Activated gamma-delta T cell treated with anti-CD3 and anti-CD28 coated beads, Interleukin-2, amount 50 U/mL, for 16 hours (primary cell): Measurements from ENCODE around the gene OPN3.

Experiments
- DNase-seq: peaks from one replicate; pipeline ENCODE4 v3.0.0-alpha.2; 2020; ENCODE audit warnings: low read depth

The OPN3 gene

GRCh38 chr1:241645199-241645598 lies 5.0 kb upstream of the OPN3 start:
- no peak for DNase-seq

DNA sequence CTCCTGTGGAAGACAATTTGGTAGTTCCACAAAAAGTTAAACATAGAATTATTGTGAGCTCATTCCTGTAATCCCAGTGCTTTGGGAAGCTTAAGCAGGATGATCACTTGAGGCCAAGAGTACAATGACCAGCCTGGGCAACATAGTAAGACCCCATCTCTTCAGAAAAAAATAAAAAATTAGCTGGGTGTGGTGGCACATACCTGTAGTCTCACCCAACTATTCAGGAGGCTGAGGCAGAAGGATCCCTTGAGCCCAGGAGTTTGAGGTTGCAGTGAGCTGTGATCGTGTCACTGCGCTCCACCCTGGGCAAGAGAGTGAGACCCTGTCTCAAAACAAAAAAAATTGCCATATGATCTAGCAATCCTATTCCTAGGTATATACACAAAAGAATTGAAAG lies 4.1 kb upstream of the OPN3 start:
- no peak for DNase-seq

GRCh38 chr1:241642593-241642944 lies 2.4 kb upstream of the OPN3 start:
- no peak for DNase-seq

- no peak for DNase-seq
Measured at GRCh38 chr1:241641773-241642592, 1.8 kb upstream of the OPN3 start.

DNA sequence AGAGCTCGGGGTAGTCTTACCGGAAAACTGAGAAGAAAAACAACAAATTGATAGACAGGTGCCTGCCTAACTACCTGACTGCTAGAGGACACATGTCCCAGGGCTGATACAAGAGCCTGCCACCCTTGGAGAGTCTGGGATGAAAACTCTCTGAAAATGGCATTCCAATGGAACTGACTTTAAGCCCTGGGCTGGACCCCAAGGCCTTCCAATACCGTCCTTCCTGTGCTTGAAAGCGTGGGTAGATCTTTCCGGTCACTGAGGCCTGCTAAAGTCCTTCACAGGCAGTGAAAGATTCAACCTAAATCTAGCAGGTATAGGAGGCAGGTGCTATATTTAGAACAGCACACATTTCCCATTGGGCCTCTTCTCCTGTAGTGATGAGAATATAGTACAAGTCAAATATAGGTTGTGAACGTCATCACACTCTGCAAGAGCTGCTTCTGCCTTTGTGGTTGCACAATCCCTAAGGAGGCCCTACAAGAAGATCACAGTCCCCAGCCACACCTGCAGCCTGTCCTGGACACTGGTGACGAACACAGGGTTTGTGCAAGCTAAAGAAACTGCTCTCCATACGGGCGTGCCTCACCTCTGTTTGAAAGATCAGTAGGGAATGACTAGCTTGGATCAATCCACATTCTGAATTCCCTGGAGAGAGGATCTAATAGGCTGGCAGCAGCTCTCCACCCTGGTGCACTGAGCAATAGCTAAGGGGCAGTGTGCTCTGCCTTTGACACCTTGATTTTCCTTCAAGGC lies 876 bp upstream of the OPN3 start:
- no peak for DNase-seq

DNA sequence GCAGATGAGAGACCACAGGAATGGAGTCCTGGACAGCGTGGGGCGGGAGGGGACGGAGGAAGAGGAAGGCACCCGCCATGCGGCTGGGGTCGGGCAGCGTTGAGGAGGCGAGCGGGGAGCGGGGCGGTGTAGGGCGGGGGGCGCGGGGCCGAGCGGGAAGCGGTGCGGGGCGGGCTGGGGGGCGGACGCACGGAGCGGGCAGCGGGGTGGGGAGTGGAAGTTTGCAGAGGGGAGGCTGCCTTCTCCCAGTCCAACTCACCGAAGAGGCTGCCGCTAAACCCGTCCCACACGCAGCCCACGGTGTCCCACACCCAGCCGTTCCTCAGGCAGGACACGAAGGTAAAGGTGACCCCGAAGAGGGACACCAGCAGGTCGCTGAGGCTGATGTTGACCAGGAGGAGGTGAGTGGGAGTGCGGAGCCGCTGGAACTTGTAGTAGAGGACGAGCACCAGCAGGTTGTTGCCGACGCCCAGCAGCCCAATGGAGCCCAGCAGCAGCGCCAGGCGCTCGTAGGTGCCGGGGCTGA lies 483 bp downstream of the OPN3 start:
- peak; percentile 10 for DNase-seq

GRCh38 chr1:241638909-241639622 lies 1.1 kb downstream of the OPN3 start:
- no peak for DNase-seq

GRCh38 chr1:241638099-241638682 lies 2.0 kb downstream of the OPN3 start:
- no peak for DNase-seq

GRCh38 chr1:241637604-241638003 lies 2.6 kb downstream of the OPN3 start:
- no peak for DNase-seq

DNA sequence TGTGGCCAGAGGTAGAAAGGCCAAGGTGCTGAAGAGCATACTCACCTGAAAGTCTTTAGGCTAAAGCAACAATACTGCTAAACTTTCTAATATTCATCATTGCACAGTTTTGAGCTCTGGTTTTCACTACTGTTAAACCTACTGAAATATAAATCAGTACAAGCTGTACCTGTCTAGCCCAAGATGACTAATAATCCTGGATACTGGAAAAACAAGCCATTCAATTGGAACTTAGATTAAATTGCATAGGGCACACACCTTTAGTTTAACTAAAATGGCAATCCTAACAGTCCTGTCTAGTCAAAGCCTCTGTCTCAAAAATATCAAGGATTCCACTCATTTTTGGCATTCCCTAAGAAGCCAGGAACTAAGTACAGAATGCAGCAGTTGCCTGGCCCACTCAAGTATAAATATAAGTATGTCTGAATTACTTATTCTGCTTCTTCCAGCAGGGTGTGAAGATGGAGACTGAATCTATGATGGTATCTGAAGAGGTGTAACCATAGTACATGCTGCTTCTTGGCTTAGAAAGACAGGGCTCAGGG lies 3.1 kb downstream of the OPN3 start:
- no peak for DNase-seq

DNA sequence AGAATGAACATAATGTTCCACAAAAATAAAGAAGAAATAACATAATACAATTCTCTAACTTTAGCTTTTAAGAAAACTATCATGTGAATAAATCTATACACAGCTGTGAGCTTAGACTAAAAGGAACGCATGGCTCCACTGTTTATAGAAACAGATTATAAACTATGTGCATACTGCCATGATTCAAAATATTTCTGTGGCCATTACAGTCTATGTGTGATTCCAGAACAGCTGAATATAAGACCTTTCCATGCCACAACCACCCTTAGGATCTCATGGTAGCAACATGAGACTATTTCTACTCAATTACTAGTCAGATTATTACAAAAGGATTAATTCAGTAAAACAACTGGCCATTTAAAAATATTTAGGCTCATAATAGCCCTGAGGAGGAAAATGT lies 3.9 kb downstream of the OPN3 start:
- DNase-seq, result no peak

GRCh38 chr1:241635556-241636152 lies 4.5 kb downstream of the OPN3 start:
- DNase-seq, result no peak

GRCh38 chr1:241632987-241633386 lies 7.2 kb downstream of the OPN3 start:
- no peak for DNase-seq

GRCh38 chr1:241631674-241632073 lies 8.5 kb downstream of the OPN3 start:
- DNase-seq, result no peak

DNA sequence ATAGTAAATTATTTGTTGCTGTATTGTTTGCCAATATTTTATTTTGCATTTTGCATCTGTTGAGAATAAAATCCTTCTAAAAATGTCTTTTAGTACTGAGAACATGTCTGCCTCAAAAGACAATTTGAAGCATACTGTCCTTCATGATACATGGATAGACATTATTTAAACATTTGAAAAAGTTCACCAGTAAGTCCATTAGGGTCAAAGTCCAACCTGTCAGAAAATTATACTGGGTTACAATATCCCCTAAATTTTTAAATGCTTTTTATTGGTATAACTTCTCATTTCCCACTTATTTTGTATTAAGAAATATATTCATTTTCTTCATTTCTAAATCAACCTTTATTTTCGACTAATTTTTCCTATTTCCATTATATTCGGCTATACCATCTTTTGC lies 9.3 kb downstream of the OPN3 start:
- DNase-seq, result no peak

- no peak for DNase-seq
Measured at GRCh38 chr1:241630476-241630875, 9.7 kb downstream of the OPN3 start.

- no peak for DNase-seq
Measured at GRCh38 chr1:241630005-241630404, 10.2 kb downstream of the OPN3 start.

- DNase-seq, result no peak
Measured at GRCh38 chr1:241627453-241628259, 12.5 kb downstream of the OPN3 start.

DNA sequence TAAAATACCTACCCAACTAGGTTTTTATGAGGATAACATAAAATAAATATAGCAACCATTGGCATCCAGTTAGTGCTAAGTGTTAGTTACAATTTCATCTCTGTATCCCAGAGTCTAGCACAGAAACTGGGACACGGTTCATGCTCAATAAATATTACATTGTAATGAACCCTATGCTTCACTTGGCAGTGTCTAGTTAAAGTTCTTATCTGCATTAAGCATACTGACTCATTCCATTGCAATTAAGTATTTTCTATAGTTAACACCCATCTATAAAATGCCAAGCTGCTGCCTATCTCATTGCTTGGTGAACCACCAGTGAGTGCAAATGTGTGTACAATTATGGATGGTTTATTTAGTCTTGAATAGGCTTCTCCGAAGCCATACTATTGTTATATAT lies 15.2 kb downstream of the OPN3 start:
- no peak for DNase-seq

DNA sequence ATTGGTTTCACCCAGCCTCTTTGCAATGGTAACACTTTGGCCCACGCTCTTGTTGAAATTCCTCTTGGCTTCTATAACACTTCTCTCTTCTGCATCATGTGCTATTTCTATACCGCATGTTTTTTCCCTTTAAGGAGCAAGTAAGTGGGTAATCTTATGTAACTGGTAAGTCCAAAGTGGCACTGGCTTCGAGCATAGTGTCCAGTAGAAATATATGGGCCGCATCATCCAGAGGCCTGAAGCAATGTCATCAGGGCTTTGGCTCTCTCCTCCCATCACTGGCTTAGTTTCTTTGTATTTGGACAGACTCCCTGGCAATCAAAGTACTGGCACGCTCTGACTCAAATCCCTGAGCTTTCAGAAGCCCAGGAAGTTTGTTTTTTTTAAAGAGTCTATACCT lies 17.5 kb downstream of the OPN3 start:
- DNase-seq, result no peak

GRCh38 chr1:241617426-241617825 lies 22.7 kb downstream of the OPN3 start:
- DNase-seq, result no peak
